Esophagus squamous epithelium (tissue), 5 donors: ENCODE results near the gene CLCN1. TPM values are rescaled to one million over a fixed set of nuclear protein-coding genes. Genes with fewer than 3 reads are reported as not detected.

Experiments
- DNase-seq: peaks from one replicate; lab custom pipeline; 2025; lab: John Stamatoyannopoulos, UW
- H3K27ac ChIP-seq, 4 donors: fragments of 200-600 bp; sonication (generic); one replicate each; pipeline ENCODE4 v1.5.1; 2016 to 2019; ENCODE audit warnings: mild to moderate bottlenecking in 1 of 4
- H3K27me3 ChIP-seq, 4 donors: fragments of 200-600 bp; sonication (generic); 1 replicate in 3 of 4; 2 replicates in 1 of 4; pipeline versions ENCODE4 v1.5.1 to v1.6.0; 2017 to 2021; ENCODE audit warnings: antibody characterized with exemption in 1 of 4
- H3K36me3 ChIP-seq, 3 donors: fragments of 200-600 bp; sonication (generic); one replicate each; pipeline ENCODE4 v1.5.1; 2016 to 2019
- H3K4me1 ChIP-seq, 3 donors: fragments of 200-600 bp; sonication (generic); one replicate each; pipeline ENCODE4 v1.5.1; 2017 to 2019
- H3K4me3 ChIP-seq, 4 donors: fragments of 200-600 bp; sonication (generic); 1 replicate in 3 of 4; 2 replicates in 1 of 4; pipeline ENCODE4 v1.5.1; 2016 to 2019; ENCODE audit warnings: mild to moderate bottlenecking in 2 of 4, moderate library complexity in 1 of 4
- H3K9me3 ChIP-seq, 3 donors: fragments of 200-600 bp; sonication (generic); one replicate each; pipeline ENCODE4 v1.5.1; 2016 to 2019
- POLR2A ChIP-seq, 4 donors: fragments of 450-650 bp; IDR thresholded peaks; one replicate each; pipeline ENCODE4 v1.6.1; 2017; ENCODE audit warnings: antibody characterized with exemption in 4 of 4, mild to moderate bottlenecking in 4 of 4, moderate library complexity in 3 of 4
- WGBS, 2 donors: methylation state at CpG; one replicate each; pipeline ENCODE4 v1.1.5; 2018; 5-methylcytosine and 5-hydroxymethylcytosine counted together
- intact Hi-C: fragments of 100-400 bp; cut with DNase I; formaldehyde crosslinking; loops from one replicate; pipeline ENCODE4 v1.15.0; 2022
- total RNA-seq, 4 donors: library from RNA; depleted of rRNA; stranded (reverse); fragments of >200 nt; gene quantifications; one replicate each; pipeline ENCODE4 v1.1.0, GENCODE V29; 2016
- TF ChIP-seq, protein P1 (sequence below), 6 experiments: fragments of 450-650 bp in 4 of 6; fragments of 200-600 bp in 2 of 6; sonication (generic) in 2 of 6; IDR thresholded peaks; one replicate each; pipeline ENCODE4 v1.5.1; 2016 to 2019; ENCODE audit warnings: antibody characterized with exemption in 6 of 6, mild to moderate bottlenecking in 4 of 6, moderate library complexity in 4 of 6
- donor health status: DM: yes; HTN: yes; CAD: no.

CLCN1 gene
- total RNA-seq, 4 donors from 2014 or later = under 0.01 to 0.91 (median 0.13) TPM; not detected in 1

DNA sequence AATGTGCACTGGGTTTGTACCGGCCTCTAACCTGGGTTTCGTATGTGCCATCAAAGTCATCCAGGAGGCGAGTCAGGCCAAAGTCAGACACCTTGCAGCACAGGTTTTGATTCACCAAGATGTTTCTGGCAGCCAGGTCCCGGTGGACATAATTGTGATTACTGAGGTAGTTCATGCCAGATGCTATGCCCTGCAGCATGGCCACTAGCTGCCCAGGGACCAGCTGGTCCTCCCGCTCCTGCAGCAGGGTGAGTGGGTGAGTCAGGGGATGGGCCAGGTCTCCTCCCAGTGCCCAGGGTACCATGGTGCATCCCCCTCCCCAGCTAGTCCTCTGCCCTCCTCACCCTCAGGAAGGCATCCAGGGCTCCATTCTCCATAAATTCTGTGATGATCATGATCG is 78.9 kb downstream of the CLCN1 start:
- WGBS, 2 donors = 62 to 72% methylated on average over 2 to 4 of the region's 6 CpGs
- Histone ChIP-seq H3K4me1 (peaks cover 22 to 61% (median 30%) of the 10 kb centered on the region in 3 donors), H3K27me3 (no peaks in the 10 kb centered on the region), H3K36me3 (peaks cover 12 to 100% (median 19%) of the 10 kb centered on the region in 3 donors), H3K4me3 (no peak overlapping the region), H3K27ac (no peak overlapping the region), H3K9me3 (no peaks in the 10 kb centered on the region)
- no peak for TF ChIP-seq POLR2A (IDR thresholded peaks at IDR 0.05)
- TF ChIP-seq, protein P1, sequence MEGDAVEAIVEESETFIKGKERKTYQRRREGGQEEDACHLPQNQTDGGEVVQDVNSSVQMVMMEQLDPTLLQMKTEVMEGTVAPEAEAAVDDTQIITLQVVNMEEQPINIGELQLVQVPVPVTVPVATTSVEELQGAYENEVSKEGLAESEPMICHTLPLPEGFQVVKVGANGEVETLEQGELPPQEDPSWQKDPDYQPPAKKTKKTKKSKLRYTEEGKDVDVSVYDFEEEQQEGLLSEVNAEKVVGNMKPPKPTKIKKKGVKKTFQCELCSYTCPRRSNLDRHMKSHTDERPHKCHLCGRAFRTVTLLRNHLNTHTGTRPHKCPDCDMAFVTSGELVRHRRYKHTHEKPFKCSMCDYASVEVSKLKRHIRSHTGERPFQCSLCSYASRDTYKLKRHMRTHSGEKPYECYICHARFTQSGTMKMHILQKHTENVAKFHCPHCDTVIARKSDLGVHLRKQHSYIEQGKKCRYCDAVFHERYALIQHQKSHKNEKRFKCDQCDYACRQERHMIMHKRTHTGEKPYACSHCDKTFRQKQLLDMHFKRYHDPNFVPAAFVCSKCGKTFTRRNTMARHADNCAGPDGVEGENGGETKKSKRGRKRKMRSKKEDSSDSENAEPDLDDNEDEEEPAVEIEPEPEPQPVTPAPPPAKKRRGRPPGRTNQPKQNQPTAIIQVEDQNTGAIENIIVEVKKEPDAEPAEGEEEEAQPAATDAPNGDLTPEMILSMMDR (IDR thresholded peaks at IDR 0.05) = no peak
- intact Hi-C loops = no loop called here
- DNase-seq = no peak

DNA sequence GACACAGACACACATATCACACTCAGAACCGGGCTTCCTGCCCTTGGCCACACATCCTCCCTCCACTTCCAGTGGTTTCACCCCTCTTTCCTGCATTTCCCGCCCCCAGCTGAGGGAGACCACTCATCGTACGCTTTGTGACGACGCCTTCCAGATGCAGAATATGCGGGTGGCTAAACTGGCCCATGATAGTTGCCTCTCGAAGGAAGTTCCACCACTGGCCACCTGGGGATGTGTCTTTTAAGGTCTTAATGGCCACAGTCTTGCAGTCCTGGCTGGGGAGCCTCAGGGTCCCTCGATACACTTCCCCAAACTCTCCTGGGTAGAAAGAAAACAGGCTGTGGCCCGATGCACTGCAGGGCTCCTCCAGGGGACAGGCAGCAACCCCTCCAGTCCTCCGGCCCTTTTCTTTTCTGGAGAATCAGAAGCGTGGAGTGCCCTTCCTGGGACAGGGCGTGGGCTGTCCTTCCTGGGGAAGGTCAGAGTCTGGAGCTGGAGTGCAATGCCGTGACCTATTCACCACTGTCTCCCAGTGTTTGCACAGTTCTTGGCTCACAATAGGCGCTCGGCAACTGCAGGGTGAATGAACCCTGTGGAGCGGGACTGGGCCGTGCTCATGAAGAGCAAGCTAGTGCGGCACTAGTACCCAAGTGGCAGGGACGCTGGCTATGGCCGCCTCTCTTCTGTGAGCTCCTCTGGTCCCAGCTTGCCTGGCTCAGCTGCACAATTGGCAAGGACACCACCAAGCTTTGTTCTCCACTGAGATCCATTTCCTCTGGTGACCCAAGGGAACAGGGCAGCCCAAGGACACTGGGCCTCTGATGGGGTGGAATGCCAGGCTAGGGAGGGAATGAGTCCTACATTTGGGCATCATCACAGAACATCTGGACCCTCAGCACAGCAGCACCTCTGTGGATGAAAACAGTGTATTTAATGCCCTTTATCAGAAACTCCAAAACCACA is 79.6 kb downstream of the CLCN1 start:
- Histone ChIP-seq H3K36me3 (peaks cover 5 to 100% (median 19%) of the 10 kb centered on the region in 3 donors), H3K27ac (peak overlapping the region in 1 of 4 donors; percentile 9), H3K4me3 (no peak overlapping the region), H3K27me3 (no peaks in the 10 kb centered on the region), H3K9me3 (no peaks in the 10 kb centered on the region), H3K4me1 (peaks cover 21 to 54% (median 29%) of the 10 kb centered on the region in 3 donors)
- 58 to 72% methylated on average over 9 to 11 of the region's 21 CpGs for WGBS, 2 donors
- intact Hi-C loops = no loop called here
- TF ChIP-seq POLR2A (IDR thresholded peaks at IDR 0.05) = no peak
- TF ChIP-seq, protein P1 (IDR thresholded peaks at IDR 0.05) = peak in 1 of 6 experiments; percentile 26
- DNase-seq = no peak

DNA sequence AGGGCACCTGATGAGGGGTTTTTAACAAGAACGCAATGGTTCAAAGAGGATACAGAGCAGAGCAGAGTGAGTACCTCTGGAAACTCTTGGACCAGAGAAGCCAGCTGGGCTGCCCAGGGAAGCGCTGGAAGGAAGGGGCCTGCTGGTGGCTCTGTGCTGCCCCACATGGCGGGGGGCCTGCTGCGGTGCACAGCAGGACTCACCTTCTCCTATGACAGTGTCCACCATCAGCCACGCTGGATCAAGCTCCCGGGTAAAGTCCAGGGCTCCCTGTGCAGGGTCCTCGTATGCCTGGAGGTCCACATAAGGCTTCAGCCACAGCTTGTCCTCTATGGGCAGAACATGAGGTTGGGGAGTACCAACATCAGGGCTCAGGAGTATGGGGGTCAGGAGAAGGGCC is 80.3 kb downstream of the CLCN1 start:
- WGBS, 2 donors = 0 to 80% methylated on average over 1 to 7 of the region's 7 CpGs
- intact Hi-C loops = no loop called here
- no peak for TF ChIP-seq POLR2A (IDR thresholded peaks at IDR 0.05)
- TF ChIP-seq, protein P1 (IDR thresholded peaks at IDR 0.05) = no peak
- Histone ChIP-seq H3K27ac (no peak overlapping the region), H3K9me3 (no peaks in the 10 kb centered on the region), H3K4me3 (no peak overlapping the region), H3K36me3 (peaks cover 2 to 100% (median 12%) of the 10 kb centered on the region in 3 donors), H3K27me3 (no peaks in the 10 kb centered on the region), H3K4me1 (peaks cover 15 to 47% (median 22%) of the 10 kb centered on the region in 3 donors)
- no peak for DNase-seq

DNA sequence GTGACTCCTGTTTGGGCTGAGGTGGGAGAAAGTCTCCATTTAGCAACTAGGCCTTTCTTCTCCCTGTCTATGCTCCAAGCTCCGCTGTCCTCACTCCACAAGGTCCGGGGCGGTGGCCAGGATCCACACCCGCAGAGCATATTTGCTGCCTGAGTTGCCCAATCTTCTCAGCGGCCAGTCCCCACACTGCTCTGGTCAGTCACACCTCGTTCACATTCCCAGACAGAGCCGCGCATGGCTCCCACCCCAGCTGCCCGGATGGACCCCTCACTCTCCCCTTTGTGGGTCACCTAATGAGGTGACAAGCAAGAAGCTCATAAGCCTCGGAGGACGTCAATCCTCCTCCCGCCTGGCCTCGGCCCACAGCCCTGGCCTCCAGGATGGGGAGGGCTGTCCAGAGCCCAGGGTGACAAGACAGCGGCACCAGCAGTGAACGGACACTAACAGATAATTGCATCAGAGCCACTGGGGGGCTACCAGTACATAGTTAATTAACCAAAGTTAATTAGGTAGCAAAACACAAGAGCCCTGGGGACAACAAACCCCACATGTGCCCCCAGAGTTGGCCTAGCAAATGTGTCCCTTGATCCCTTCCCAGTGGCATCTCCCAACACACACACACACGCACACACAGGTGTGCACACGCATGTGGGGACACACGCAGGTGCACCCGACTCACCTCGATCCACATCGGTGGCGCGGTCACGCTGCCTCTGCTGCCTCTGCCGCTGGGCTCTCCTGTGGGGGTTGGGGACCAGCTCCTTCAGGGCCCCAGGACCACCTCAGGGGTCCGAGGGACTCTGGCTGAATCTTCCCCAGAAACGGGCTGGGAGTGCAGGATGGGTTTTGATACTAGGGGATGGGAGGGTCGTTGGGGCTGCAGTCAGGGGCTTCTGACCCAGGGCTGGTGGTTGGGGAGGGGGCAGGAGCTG is 81.0 kb downstream of the CLCN1 start:
- 88 to 92% methylated on average over 11 to 21 of the region's 28 CpGs for WGBS, 2 donors
- intact Hi-C loops = no loop called here
- H3K4me1 ChIP-seq = peaks cover 8 to 40% (median 14%) of the 10 kb centered on the region in 3 donors
- H3K36me3 ChIP-seq = peaks cover 5 to 100% (median 6%) of the 10 kb centered on the region in 3 donors
- H3K27me3 ChIP-seq = no peaks in the 10 kb centered on the region
- H3K9me3 ChIP-seq = no peaks in the 10 kb centered on the region
- TF ChIP-seq, protein P1 (IDR thresholded peaks at IDR 0.05) = no peak
- TF ChIP-seq POLR2A (IDR thresholded peaks at IDR 0.05) = no peak
- no peak overlapping the region for H3K4me3 ChIP-seq
- no peak for DNase-seq
- no peak overlapping the region for H3K27ac ChIP-seq
